Erythroblast (primary cell): Measurements from ENCODE around the gene PDIA6.

Experiments used
- DNase-seq, 2 experiments: peaks; one replicate each; lab custom pipeline; 2025; lab: John Stamatoyannopoulos, UW
- GATA1 ChIP-seq: IDR thresholded peaks from 2 replicates; pipeline ENCODE4 v1.6.1; 2011; ENCODE audit warnings: low read depth, mild to moderate bottlenecking, control low read depth, low read length, moderate library complexity
- POLR2A ChIP-seq: IDR thresholded peaks from 2 replicates; pipeline ENCODE4 v1.6.1; 2011; ENCODE audit warnings: mild to moderate bottlenecking, low read length

Gene PDIA6

GRCh38 chr2:10777111-10777841, 35.3 kb downstream of the PDIA6 start:
- no peak for TF ChIP-seq GATA1
- TF ChIP-seq POLR2A = no peak
- no peak for DNase-seq

DNA sequence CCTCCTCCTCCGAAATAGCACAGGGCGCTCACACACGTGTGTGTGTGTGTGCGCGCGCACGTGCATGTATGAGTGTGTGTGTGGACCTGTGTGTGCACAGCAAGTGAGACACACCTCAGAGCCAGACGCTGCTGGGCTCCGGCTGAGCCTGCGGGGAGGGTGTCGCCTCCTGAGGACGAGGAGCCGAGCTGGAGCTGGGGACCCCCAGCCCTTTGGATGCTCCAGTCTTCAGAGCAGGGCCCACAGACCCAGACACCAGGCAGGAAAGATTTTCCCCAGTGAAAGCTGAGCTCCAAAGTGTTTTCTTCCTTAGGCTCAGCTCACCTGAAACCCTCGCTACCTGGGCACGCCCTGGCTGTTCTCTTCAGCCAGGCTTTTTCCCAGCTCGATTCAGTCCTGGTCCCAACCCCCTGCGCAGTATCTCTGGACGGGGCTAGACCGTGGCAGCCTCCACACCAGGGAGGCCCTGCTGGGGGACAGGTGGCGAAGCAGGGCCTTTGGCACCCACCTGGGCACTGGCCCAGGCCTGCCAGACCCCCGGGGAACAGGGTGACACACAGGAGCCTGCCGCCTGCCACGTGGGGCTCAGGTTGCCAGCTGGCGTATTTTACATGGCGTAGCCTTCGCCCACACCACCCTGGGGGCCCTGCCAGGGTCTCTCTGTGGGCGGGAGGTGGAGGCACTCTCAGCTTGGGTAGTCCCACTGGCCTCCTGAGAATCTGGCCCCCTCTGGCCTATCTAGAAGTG, 36.2 kb downstream of the PDIA6 start:
- no peak for DNase-seq
- TF ChIP-seq POLR2A = no peak
- no peak for TF ChIP-seq GATA1

DNA sequence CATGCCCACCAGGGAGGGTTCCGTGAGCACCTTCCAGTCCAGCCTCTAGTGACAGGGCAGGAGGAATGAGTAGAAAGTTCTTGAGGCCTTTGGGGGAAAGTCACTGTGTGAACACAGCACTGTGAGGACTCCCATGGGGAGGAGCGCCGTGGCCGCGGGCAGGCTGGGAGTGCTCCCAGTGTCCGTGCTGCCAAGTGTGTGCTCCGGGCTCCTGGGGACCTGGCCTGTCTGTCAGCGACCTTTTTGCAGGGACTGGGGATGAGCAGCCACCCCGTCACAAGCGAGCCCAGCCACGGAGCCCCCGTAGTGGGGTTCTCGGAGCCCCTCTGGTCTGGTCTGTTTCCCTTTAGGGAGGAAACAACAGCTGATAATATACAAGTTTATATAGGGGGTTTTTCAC, 36.8 kb downstream of the PDIA6 start:
- no peak for DNase-seq
- TF ChIP-seq POLR2A (no peak), GATA1 (no peak)

GRCh38 chr2:10775021-10775780, 37.4 kb downstream of the PDIA6 start:
- TF ChIP-seq POLR2A = no peak
- no peak for TF ChIP-seq GATA1
- no peak for DNase-seq

- DNase-seq = no peak
- TF ChIP-seq POLR2A = no peak
- no peak for TF ChIP-seq GATA1
Measured at GRCh38 chr2:10774394-10774793, 38.2 kb downstream of the PDIA6 start.

GRCh38 chr2:10773821-10774341, 38.7 kb downstream of the PDIA6 start:
- TF ChIP-seq POLR2A = no peak
- TF ChIP-seq GATA1 = no peak
- DNase-seq = no peak

- TF ChIP-seq POLR2A (no peak), GATA1 (no peak)
- no peak for DNase-seq
Measured at GRCh38 chr2:10772868-10773215, 39.7 kb downstream of the PDIA6 start.

GRCh38 chr2:10772201-10772867, 40.3 kb downstream of the PDIA6 start:
- TF ChIP-seq GATA1 (no peak), POLR2A (no peak)
- no peak for DNase-seq

GRCh38 chr2:10771786-10772185, 40.8 kb downstream of the PDIA6 start:
- no peak for DNase-seq
- TF ChIP-seq POLR2A (no peak), GATA1 (no peak)

DNA sequence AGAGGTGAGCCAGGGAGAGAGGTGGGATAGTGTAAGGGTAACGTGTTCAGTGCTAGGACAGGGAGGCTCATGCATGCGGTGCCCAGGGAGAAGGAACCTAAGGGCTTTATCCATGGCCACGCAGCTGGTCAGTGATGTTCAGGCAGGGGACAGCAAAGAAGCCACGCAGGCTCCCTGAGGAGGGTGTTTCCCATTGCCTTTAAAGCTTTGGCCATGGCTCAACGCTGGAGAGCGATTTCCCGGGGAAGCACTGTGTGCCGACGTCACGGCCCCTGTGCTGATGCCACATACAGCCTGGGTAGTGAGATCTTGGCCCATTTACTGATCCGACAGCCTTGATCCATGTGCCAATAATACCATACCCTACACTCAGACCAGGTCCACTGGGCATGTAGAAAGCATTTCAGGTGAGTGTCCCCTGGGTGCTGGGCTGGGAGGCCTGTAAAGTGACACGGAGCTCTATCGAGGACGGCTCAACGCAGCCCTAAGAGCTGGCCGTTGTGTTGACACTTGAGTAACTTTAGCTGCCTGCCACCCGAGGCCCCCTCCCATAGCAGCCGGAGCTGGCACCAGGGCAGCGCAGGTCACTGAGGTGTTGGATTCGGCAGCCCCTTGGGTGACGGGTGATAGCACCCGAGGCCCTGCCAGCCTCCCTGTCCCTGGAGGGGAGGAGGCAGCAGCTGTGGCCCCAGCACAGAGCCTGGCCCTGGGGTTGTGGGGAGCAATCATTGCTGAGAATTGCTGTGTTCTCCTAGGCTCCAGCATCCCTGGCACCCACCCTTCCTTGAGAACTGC, 41.4 kb downstream of the PDIA6 start:
- no peak for DNase-seq
- no peak for TF ChIP-seq POLR2A
- TF ChIP-seq GATA1 = no peak

GRCh38 chr2:10768063-10768507, 44.5 kb downstream of the PDIA6 start:
- TF ChIP-seq GATA1 (no peak), POLR2A (no peak)
- DNase-seq = no peak

- DNase-seq = no peak
- no peak for TF ChIP-seq POLR2A
- no peak for TF ChIP-seq GATA1
Measured at GRCh38 chr2:10765914-10766313, 46.7 kb downstream of the PDIA6 start.
